Activated naive CD4-positive, alpha-beta T cell treated with anti-CD3 and anti-CD28 coated beads, Interleukin-2, amount 50 U/mL, for 72 hours (primary cell): ENCODE results near the gene TTLL1. TPM values are rescaled to one million over a fixed set of nuclear protein-coding genes. Genes with fewer than 3 reads are reported as not detected.

Experiments
- ATAC-seq, 2 donors: fragments of 150-1000 bp; cut with Tn5 transposase; 2 replicates each; pipeline ENCODE4 v1.10.0; 2021; ENCODE audit warnings: mild to moderate bottlenecking in 2 of 2, moderate library complexity in 2 of 2
- DNase-seq, 2 donors: peaks; one replicate each; pipeline ENCODE4 v3.0.0; 2021 to 2022; ENCODE audit warnings: low spot score in 2 of 2
- H3K27ac Mint-ChIP-seq, 2 donors: one replicate each; pipeline ENCODE4 v1.8.0; 2022; ENCODE audit warnings: mild to moderate bottlenecking in 2 of 2, mixed read lengths in 2 of 2
- H3K36me3 Mint-ChIP-seq, 2 donors: one replicate each; pipeline ENCODE4 v1.8.0; 2022; ENCODE audit warnings: mixed read lengths in 2 of 2
- H3K9me3 Mint-ChIP-seq, 2 donors: one replicate each; pipeline ENCODE4 v1.8.0; 2022; ENCODE audit warnings: mixed read lengths in 2 of 2
- total RNA-seq, 2 donors: library from RNA; stranded (reverse); gene quantifications; one replicate each; pipeline ENCODE4 v1.2.3, GENCODE V29; 2022

TTLL1 gene
- total RNA-seq, 2 donors from 2014 or later, result 5.6 to 6.0 TPM

- no peaks in the 10 kb centered on the region for H3K9me3 Mint-ChIP-seq
- H3K36me3 Mint-ChIP-seq, result peaks cover 0 to 9% of the 10 kb centered on the region in 2 donors
- ATAC-seq (no peak), DNase-seq (no peak)
- no peak overlapping the region for H3K27ac Mint-ChIP-seq
Observed at GRCh38 chr22:42994276-42994916, 94.8 kb downstream of the TTLL1 start.

- ATAC-seq, result no peak
- H3K36me3 Mint-ChIP-seq, result peaks cover 0 to 9% of the 10 kb centered on the region in 2 donors
- no peak for DNase-seq
- H3K9me3 Mint-ChIP-seq, result no peaks in the 10 kb centered on the region
- no peak overlapping the region for H3K27ac Mint-ChIP-seq
Observed at GRCh38 chr22:42993651-42994275, 95.4 kb downstream of the TTLL1 start.

- Mint-ChIP-seq H3K9me3 (no peaks in the 10 kb centered on the region), H3K36me3 (peaks cover 0 to 9% of the 10 kb centered on the region in 2 donors), H3K27ac (peak overlapping the region in 1 of 2 donors; percentile 44)
- ATAC-seq (no peak), DNase-seq (no peak)
Observed at GRCh38 chr22:42992886-42993479, 96.2 kb downstream of the TTLL1 start.

- no peak overlapping the region for H3K27ac Mint-ChIP-seq
- H3K36me3 Mint-ChIP-seq, result peaks cover 0 to 9% of the 10 kb centered on the region in 2 donors
- H3K9me3 Mint-ChIP-seq, result no peaks in the 10 kb centered on the region
- DNase-seq (no peak), ATAC-seq (no peak)
Observed at GRCh38 chr22:42992092-42992491, 97.1 kb downstream of the TTLL1 start.

DNA sequence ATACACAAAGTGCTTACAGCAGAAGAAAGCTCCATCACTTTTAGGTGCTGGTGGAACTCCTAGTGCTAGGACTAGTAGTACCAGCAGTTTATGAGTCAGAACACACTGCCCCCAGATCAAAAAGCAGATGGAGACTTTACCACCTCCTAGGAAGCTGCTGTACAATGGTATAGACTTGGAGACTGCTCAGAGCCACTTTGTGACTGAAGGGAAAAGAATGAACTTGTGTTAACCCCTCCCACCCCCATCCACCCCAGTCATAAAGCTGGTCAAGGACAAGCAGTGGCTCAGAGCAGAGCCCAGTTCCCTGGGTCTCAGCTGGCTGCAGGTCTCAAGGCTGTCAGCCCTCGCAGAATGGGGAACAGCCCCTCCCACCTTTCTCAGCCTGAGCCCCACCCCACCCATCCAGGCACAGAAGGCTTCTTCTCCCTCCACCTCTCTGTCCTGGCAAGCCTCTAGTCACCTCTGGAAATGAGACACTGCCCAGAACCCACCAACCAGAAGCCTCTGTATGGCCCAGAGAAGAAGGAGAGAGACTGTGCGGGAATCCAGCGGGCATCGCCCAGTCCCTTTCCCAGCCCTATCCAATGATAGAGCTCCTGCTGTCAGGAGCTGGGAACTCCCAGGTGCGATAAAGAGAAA is 98.1 kb downstream of the TTLL1 start:
- no peak overlapping the region for H3K27ac Mint-ChIP-seq
- H3K9me3 Mint-ChIP-seq, result no peaks in the 10 kb centered on the region
- peaks cover 0 to 9% of the 10 kb centered on the region in 2 donors for H3K36me3 Mint-ChIP-seq
- DNase-seq (no peak), ATAC-seq (peak; percentile 40 to 41)

DNA sequence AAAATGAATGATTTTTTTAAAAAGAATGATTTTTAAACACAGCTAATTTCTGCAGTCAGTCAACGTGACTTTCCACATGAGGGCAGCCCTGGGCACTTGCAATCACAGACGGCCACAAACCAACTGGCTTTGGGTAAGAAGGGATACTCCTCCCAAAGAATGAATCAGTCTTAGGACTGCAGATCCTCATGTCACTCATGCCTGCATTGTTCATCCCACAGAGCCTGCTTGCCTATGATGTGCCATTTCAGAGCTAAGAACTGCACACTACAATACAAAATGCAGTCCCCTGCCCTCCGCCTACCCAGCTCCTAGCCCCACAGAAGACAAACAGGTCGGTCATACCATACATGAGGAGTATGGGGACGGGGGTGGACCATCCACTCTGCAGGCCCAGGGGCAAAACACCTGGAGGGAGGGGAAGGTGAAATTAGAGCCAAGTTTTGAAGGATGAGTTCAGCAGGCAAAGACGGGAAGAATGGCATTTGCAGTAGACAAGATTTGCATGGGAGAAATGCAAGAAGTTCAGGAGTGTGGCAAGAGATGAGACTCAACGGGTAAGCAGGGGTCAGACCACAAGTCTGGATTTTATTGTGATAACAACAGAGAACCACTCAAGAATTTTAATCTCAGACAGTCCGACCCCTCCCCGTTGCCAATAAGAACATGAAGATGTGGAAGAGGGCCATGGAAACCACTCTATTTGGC is 98.9 kb downstream of the TTLL1 start:
- ATAC-seq, result no peak
- H3K9me3 Mint-ChIP-seq, result no peaks in the 10 kb centered on the region

More for the DNA sequence above, 98.9 kb downstream of the TTLL1 start:
- no peak for DNase-seq
- Mint-ChIP-seq H3K27ac (no peak overlapping the region), H3K36me3 (peaks cover 0 to 9% of the 10 kb centered on the region in 2 donors)

Other genes starting within 250 kb of the TTLL1 start
- 10 to 100 TPM; 23.3 to 47.3 TPM for gene ARFGAP3, start 232.1 kb downstream of the TTLL1 start, total RNA-seq
- gene PACSIN2, start 74.2 kb downstream of the TTLL1 start, total RNA-seq, result 10 to 100 TPM; 25.6 to 28.2 TPM
- gene BIK, start 21.4 kb upstream of the TTLL1 start, total RNA-seq, result 1 to 10 TPM in 1 of 2 donors, under 1 TPM in 1; 0.98 to 1.4 TPM
- gene MCAT, start 54.0 kb upstream of the TTLL1 start, total RNA-seq, result 10 to 100 TPM in 1 of 2 donors, 1 to 10 TPM in 1; 6.0 to 19.4 TPM
- gene TSPO, start 62.2 kb upstream of the TTLL1 start, total RNA-seq, result 100 to 1,000 TPM; 145 to 159 TPM
- 10 to 100 TPM; 34.3 to 75.0 TPM for gene TTLL12, start 97.7 kb upstream of the TTLL1 start, total RNA-seq